NCI-H524 (cell line): Measurements from ENCODE around the gene ARHGAP12.
"Not testable (repeated sequence)": the region's sequence is repeated elsewhere in the genome, so short reads cannot be mapped to it uniquely, and the experiment has no call there.

ENCODE experiments used
- DNase-seq, 2 experiments: peaks; one replicate each; lab custom pipeline; 2025; lab: John Stamatoyannopoulos, UW

The ARHGAP12 gene

DNA sequence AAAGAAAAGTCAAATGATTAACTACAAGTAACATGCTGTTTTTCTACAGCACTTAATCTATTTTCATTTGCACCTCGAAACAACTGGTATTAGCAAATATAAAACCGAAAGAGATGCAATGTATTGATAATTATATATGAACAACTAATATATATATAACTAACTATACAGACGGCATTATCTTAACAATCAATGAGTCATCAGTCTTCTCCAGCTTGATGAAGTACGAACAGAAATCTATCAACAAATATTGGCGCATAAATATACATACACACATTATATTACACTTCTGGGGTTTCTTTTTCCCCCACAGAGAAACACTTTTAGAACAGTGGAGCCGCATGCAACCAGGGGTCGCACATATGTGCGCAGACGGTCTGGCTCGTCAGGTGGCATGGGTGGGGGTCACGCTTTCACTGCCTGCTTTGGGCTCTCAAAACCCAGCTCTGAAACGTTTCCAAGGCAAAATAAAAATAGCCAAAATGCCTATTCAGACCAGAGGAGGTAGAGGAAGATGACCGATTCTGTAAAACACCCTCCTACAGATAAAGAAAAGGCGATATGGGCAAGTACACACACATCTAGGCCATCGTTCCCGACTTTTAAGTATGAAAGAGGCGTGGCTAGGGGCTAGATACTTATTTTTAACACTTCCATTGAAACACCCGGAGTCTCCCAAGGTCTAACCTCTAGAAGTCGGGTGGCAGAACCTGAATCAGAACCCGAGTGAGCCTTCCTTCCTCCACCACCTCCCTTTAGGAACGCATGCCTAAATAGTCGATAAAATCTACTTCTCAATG lies 1.7 kb downstream of the ARHGAP12 start:
- DNase-seq = no peak

DNA sequence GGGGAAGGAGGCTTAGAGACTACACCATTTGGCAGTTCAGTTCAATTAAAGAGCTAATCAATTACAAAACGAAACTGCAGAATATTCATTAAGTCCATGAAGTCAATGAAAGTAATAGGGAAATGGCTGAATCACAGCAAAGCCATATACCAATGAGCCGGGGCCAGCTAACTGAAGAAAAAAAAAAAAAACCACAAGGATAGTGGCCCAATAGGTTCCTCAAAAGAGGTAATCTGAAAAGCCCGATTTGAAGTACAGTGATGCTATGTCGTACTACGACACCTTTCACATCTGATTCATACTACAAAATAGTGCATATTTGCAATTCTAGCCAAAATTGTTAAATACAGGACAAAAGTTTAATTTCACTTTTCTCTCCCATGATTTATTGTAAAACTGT lies 2.5 kb downstream of the ARHGAP12 start:
- no peak for DNase-seq

DNA sequence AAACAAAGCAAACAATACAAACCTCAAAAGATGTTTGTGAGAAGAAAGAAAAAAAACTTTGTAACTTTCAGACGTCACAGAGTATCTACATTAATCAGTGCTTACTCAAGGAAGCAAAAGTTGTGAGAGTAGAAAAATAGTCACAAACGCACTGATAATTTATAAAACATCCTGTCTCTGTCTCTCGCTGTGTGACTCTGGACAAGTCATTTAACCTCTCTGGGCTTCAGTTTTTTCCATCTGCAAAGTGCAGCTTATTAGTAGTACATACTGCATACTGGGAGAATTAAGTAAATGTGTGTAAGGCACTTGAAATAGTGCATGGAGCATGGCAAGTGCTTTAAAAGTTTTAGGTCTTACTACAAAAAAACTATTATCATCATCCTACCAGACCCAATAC lies 3.8 kb downstream of the ARHGAP12 start:
- DNase-seq = no peak

DNA sequence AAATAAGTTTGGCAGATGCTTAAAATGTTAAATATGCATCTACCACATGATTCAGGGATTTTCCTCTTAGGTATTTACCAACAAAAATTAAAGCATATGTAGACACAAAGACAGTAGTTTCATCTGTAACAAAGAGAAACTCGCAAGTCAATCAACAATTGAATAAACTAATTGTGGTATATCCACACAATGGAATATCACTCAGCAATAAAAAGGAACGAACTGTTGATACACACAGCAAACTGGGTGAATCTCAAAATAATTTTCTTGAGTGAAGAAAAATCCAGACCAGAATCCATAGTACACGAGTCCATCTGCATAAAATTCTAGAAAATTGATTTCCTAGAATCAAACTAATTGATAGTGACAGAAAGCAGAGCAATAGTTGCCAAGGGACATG lies 5.2 kb downstream of the ARHGAP12 start:
- DNase-seq = no peak

DNA sequence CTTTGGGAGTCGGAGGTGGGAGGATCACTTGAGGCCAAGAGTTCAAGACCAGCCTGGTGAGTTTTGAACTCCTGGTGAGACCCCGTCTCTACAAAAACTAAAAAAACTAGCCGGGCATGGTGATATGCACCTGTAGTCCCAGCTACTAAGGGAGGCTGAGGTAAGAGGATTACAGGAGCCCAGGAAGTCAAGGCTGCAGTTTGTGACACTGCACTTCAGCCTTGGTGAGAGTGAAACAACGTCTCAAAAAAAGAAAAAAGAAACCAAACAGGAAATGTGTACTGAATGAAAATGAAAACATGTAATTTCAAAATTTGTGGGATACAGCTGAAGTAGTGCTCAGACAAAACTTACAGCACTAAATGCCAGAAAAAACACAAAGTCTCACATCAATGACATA lies 7.6 kb downstream of the ARHGAP12 start:
- no peak for DNase-seq

DNA sequence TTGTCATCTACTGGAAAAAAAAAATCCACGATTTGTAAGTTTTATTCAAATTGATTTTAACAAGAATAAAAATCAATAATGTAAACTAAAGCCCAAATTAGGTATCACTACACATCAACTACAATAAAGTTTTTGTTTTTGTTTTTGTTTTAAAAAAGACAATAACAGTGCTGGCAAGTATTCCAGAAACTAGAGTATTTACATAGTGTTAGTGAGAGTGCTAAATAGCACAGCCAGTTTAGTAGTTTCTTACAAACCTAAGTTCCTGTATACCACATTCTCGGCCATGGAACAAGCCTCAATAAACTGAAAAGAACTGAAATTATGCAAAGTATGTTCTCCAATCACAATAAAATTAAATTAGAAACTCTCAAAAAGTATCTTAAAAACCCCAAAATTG lies 8.1 kb downstream of the ARHGAP12 start:
- DNase-seq = no peak

DNA sequence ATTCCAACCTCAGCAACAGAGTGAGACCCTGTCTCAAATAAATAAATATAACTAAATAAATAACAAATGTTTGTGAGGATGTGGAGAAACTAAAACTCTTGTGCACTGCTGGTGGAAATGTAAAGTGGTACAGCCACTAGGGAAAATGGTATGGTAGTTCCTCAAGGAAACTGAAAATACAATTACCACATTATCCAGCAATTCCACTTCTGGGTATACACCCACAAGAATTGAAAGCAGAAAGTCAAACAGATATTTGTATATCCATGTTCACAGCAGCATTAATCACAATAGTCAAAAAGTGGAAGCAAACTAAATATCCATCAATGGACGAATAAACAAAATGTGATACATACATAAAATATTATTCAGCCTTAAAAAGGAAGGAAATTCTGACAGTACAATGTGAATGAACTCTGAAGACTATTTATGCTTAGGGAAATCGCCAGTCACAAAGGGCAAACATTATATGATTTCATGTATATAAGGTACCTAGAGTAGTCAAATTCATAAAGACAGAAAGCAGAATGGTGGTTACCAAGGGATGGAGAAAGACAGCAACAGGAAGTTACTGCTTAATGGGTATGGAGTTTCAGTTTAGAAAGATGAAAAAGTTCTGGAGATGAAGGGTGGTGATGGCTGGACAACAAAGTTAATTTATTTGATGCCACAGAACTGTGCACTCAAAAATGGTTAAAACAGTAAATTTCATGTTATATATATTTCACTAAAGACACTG lies 9.8 kb downstream of the ARHGAP12 start:
- no peak for DNase-seq

DNA sequence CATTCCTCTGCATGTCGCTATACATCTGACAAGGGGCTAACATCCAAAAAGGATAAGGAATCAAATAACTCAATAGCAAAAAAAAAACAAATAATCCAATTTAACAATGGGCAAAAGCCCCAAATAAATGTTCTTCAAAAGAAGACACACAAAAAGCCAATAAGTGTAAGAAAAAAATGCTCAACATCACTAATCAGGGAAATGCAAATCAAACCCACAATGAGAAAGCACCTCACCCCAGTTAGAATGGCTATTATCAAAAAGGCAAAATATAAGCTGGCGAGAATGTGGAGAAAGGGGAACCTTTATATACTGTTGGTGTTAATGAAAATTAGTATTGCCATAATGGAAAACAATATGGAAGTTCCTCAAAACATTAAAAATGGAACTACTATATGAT lies 14.3 kb downstream of the ARHGAP12 start:
- DNase-seq = no peak

DNA sequence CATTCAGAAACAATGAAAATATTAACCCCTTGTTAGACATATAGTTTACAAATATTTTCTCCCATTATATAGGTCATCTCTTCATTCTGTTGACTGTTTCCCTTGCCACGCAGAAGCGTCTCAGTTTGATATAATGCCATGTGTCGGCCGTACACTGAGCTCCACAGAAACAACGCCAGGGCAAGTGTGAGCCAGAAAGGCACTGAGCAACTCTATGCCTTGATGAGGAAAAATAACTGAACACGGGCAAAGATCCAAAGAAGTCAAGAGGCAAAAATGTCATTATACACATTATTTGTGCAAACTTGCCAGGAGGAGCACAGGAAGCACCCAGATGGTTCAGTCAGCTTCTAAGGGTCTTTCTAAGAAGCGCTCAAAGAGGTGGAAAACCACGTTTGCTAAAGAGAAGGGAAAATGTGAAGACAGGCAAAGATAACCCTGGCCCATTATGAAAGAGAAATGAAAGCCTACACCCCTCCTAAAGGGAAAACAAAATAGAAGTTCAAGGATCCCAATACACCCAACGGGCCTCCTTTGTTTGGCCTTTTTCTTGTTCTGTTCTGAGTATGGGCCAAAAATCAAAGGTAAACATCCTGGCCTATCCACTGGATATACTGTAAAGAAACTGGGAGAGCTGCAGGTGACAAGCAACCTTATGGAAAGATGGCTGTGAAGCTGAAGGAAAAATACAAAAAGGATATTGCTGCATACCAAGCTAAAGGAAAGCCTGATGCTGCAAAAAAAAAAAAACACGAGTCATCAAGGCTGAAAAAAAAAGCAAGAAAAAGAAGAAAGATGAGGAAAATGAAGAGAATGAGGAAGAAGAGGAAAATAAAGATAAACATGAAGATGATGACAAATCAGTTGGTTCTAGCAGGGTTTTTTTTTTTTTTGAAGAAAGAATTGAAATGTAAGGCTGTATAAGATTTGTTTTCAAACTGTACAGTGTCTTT lies 15.5 kb downstream of the ARHGAP12 start:
- DNase-seq = no peak

DNA sequence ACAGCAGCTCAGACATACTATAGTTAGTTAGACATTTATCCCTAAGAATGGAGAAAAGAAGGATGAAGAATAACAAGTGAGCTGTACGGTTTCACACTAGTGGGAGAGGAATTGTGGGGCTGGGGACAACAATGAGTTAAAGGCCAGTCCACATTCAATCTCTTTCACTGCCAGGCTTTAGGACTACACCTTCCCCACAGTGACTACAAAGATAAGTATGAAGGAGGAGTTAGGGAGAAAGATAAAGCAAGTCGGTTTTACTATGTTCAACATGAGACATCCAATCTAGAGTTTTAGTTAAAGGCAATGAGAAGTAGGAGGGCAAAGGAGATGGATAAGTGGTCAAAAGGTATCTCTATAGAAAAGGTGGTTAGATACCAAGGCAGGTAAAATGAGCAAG lies 16.3 kb downstream of the ARHGAP12 start:
- no peak for DNase-seq

DNA sequence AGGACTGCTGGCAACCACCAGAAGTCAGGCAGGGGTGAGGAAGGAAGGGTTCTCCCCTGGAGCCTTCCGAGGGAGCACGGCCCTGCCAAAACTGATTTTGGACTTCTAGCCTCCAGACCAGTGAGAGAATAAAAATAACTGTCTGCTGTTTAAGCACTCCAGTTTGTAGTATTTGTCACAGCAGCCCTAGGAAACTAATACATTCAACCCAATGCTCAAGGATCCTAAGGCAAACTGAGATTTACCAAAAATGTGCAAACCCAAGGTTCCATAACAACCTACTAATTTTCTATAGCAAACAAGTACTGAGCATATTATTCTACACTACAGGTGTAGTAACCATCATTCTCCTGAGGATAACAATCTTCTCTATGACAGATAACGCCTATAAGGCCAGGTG lies 18.6 kb downstream of the ARHGAP12 start:
- DNase-seq = no peak

DNA sequence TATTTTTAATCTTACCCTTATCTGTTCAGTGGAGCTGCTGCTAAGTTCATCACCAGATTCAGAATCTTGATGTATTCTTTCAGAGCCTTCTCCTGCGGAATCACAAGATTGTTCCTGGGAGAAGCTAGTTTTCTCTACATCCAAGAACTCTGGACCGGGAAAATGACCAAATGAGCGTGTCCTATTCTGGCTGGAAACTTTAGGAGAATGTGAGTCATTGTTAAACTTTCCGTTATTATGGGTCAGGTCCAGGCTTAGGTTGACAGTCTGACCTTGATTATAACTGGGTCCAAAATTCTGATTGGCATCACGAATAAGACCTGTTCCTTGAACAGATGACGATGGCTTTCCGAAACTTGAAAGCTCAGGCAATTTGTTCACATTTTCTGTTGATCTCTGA lies 20.5 kb downstream of the ARHGAP12 start:
- no peak for DNase-seq

DNA sequence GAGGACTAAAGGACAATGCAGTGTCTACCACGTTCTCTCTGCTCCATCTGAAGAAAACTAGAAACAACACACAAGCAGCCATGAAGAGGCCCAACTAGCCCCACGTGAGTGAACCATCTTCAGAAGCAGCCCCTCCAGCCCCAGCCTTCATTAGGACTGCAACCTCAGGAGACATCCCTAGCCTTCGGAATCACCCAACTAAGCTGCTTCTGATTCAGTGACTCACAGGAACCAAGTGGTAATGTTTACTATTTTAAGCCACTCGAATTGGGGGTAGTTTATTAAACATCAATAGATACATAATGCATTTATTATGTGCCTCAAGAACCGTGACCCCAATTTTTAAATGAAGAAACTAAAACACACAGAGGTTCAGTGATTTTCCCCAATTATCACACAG lies 22.6 kb downstream of the ARHGAP12 start:
- DNase-seq = no peak

DNA sequence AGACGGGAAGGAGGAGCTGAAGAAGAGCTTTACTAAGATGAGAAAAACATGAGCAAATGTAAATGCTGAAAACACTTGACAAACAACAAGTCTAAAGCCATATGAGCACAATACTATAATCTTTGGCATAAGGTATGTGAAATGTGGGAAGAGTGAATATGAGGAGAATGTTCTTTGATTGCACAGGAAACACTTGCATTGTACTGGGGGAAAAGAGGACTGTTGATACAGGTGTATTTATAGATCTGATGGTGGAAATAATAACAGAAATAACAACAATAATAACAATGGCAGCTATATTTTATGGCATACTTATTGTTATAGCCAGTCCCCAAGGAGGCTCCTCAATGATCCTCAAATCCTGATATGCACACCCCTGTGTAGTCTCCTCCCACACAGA lies 23.0 kb downstream of the ARHGAP12 start:
- no peak for DNase-seq

DNA sequence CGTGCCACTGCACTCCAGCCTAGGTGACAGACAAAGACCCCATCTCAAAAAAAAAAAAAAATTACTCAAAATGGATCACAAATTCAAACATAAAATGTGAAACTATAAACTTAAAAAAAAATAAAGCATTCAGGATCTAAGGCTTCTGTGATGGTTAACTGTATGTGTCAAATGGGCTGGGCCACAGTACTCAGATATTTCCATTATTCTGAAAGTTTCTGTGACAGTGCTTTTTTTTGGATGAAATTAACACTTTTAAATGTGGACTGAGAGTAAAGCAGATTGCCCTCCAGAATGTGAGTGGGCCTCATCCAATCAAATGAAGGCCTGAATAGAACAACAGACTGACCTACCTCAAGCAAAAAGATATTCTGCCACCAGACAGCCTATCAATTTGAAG lies 26.0 kb downstream of the ARHGAP12 start:
- DNase-seq = no peak

DNA sequence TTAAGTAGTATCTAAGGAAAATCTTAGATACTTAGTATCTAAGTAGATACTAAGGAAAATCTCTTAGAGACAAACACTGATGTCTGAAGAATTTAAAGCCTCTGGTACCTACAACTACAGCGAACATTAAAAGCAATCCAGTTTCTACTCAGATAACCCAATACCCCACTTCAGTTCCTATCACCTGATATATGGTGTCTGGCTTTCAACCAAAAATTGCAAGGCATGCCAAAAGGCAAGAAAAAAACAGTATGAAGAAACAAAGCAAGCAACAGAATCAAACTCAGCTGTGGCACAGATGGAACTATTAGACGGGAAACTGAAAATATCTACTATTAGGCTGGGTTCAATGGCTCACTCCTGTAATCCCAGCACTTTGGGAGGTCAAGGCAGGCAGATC lies 31.1 kb downstream of the ARHGAP12 start:
- DNase-seq = no peak

DNA sequence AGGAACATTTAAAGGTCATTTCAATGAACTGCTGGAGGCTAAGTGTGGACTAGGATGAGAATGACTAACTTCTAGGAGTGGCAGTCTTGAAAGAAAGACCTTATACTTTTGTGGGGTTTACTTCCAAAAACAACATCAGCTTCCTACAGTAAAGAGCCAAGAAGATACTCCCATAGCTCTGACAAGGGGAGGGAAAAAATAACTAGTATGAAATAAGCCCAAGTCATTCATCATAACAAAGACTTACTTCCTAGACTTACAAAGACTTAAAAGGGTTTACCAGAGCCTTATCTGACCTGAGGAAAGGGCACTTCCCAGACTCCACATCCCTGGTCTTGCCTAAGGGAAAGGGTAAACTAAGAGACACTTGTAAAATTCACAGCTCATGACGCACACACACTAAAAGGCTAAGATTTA lies 31.7 kb downstream of the ARHGAP12 start:
- no peak for DNase-seq

DNA sequence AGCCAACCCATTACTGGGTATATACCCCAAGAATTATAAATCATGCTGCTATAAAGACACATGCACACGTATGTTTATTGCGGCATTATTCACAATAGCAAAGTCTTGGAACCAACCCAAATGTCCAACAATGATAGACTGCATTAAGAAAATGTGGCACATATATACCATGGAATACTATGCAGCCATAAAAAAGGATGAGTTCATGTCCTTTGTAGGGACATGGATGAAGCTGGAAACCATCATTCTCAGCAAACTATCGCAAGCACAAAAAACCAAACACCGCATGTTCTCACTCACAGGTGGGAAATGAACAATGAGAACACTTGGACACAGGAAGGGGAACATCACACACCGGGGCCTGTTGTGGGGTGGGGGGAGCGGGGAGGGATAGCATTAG lies 32.9 kb downstream of the ARHGAP12 start:
- DNase-seq = not testable (repeated sequence)

DNA sequence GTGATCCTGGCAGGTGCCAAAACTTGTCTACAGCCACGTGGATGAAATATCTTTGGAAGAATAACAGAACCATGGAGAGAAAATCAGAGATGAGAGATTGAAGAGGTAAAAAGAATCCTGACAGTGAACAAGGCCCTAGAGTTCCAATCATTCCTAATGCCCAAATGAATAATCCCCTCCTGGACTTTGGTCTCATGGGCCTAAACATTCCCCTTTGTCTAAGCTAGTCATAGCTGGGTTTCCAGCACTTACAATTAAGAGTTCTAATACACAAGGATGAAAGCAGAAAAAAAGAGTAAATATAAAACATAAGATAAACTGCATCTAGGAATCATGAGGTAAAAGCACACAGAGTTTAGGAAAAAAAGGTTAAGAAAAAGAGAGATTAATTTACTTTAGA lies 40.2 kb downstream of the ARHGAP12 start:
- no peak for DNase-seq

DNA sequence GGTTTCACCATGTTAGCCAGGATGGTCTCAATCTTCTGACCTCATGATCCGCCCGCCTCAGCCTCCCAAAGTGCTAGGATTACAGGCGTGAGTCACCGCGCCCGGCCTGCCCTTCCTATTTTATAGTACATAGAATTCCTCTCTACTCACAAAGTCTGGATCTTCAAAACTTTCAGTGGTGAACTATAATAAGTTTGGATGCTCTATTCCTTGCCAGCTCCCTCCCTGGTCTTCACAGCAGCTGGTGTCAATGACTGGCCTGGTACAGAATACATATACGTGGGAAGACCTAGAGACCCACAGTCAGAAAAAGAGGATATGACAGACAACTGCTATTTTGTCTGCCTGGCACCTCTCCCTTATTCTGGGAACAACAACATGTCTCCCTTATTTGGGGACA lies 40.8 kb downstream of the ARHGAP12 start:
- DNase-seq = no peak

DNA sequence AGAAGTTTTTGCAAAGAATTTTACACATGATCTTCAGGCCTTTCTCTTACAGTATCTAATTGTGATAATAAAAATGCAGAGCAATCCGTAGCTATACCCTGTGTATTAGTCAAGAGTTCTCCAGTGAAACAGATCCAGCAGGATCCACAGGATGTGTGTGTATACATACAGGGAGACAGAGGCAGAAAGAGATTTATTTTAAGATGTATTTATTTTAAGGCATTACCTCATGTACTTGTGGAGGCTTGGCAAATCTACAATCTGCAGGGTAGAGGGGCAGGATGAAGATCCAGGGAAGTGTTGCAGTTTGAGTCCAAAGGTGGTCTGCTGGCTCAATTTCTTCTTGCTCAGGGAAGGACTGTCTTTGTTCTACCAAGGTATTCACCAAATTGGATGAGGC lies 41.7 kb downstream of the ARHGAP12 start:
- DNase-seq = no peak

DNA sequence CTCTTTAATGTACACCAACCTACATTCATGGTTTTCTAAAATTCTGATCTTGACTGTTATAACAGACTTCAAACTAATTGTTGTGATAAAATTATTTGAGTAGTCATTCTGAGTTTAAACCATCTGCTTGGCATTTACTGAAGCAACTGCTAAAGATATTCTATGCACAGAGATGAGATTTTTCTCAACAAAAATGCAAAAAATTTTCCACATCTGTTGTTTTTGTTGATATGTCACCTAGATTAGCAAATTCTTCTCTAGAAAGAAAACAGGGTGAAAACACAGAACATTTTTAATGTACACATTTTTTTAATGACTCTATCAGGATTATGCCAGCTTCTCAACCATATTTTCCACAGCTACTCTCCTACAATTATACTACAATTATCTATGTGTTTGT lies 42.7 kb downstream of the ARHGAP12 start:
- DNase-seq = no peak

DNA sequence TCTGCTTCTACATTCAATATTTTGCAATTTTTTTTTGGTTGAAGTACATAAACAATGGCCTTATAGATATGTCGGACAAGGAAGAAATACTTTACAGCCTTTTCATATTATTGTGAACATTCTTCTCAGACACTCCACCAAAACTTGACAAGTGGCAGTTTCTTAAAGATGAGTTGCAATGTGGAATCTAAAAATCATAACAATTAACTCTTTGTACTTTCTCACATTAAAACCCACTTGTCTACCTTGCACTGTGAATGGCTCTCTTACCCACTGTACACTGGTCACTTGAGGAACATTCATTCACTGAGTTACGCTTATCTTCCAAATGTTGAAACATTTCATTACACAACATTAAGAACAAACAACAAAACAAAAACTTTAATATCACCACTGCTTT lies 44.2 kb downstream of the ARHGAP12 start:
- DNase-seq = no peak
